GM12865 (cell line): ENCODE measurements around the gene CBARP.
A peak's percentile ranks its signal among the peaks of the same experiment; 100 is the strongest.

ENCODE experiments used
- DNase-seq: peaks from one replicate; pipeline ENCODE4 v3.0.0; 2010; ENCODE audit warnings: low read depth
- H3K4me3 ChIP-seq: 2 replicates; pipeline ENCODE4 v1.5.1; 2011; ENCODE audit warnings: mild to moderate bottlenecking, low read depth, low read length, control low read depth
- TF ChIP-seq, protein P1 (sequence below): IDR thresholded peaks from 2 replicates; pipeline ENCODE4 v1.5.1; 2011; ENCODE audit warnings: low read length, control low read depth, low read depth, inconsistent platforms; ENCODE audit not compliant: insufficient read depth; ENCODE audit errors: missing control alignments

CBARP gene

DNA sequence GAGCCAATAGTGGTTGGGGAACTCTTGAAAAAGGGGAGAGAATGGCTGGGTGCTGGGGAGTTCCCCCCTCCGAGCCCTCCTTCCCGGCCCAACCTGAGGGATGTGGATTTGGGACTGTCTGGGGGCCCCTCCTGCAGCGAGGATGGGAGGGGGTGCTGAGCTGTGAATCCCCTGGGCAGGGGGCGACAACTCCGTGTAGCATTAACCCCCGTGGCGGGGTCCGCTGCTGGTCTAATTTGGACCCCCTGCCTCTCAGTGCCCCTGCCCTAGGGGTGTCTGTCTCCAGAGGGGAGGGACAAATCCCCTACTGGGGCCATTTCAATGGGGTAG lies 20.3 kb upstream of the CBARP start:
- no peak for DNase-seq
- TF ChIP-seq, protein P1, sequence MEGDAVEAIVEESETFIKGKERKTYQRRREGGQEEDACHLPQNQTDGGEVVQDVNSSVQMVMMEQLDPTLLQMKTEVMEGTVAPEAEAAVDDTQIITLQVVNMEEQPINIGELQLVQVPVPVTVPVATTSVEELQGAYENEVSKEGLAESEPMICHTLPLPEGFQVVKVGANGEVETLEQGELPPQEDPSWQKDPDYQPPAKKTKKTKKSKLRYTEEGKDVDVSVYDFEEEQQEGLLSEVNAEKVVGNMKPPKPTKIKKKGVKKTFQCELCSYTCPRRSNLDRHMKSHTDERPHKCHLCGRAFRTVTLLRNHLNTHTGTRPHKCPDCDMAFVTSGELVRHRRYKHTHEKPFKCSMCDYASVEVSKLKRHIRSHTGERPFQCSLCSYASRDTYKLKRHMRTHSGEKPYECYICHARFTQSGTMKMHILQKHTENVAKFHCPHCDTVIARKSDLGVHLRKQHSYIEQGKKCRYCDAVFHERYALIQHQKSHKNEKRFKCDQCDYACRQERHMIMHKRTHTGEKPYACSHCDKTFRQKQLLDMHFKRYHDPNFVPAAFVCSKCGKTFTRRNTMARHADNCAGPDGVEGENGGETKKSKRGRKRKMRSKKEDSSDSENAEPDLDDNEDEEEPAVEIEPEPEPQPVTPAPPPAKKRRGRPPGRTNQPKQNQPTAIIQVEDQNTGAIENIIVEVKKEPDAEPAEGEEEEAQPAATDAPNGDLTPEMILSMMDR: no peak
- peak overlapping the region; percentile 83 for H3K4me3 ChIP-seq

DNA sequence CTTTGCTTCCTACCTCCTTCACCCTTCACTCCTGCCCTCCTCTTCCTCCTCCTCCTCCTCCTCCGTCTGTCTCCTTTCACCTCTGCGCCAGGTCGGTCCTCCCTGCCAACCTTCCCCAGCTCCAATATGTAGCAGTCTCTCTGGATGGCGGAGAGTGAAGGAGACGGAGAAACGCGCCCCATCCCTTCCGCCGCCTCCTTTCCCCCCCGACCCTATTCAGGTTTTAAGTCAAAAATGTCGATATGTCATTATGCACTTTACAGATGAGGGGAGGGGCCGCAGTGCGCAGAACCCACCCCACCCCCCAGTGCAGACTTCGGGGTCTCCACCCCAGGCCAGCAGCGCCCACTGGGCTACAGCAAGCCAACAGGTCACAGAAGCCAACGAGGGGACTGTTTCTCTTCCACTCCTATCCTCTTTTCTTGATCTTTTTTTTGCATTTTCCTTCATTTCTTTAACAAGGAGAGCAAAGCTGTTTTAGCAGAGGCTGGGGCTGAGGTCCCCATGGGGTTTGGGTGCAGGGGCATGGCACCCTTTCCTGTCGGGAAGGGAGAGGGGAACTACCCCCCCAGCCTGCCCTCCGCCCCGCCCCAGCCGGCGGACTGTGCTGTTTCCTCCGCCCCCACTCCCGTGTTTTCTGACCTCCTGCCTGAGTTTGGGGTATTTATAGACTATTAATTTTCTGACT lies 19.8 kb upstream of the CBARP start:
- TF ChIP-seq, protein P1: no peak
- DNase-seq: no peak
- H3K4me3 ChIP-seq: peak overlapping the region; percentile 83

DNA sequence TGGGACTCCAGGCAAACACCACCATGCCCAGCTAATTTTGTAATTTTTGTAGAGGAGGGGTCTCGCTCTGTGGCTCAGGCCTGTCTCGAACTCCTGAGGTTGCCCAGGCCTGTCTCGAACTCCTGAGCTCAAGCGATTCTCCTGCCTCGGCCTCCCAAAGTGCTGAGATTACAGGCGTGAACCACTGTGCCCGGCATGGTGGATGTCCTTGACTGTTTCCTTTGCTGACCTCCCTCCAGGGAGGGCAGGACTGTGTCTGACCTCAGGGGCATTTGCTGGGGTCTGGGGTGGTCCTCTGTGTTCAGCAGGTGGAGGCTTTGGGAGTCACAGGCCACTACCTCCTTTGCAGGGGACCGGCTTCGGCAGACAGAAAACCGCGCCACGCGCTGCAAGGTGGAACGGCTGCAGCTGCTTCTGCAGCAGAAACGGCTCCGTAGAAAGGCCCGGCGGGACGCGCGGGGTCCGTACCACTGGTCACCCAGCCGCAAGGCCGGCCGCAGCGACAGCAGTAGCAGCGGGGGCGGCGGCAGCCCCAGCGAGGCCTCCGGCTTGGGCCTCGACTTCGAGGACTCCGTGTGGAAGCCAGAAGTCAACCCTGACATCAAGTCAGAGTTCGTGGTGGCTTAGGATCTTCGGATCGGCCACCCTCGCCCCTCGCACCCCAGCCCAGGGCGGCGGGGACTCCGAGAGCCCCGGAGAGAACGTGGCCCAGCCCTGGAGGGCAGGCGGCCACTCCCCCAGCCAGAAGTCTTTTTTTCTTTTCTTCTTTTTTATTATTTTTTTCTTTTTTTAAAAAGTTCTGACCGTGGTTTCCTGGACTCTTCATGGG lies 19.1 kb upstream of the CBARP start:
- no peak for DNase-seq
- TF ChIP-seq, protein P1: no peak
- H3K4me3 ChIP-seq: no peak overlapping the region

DNA sequence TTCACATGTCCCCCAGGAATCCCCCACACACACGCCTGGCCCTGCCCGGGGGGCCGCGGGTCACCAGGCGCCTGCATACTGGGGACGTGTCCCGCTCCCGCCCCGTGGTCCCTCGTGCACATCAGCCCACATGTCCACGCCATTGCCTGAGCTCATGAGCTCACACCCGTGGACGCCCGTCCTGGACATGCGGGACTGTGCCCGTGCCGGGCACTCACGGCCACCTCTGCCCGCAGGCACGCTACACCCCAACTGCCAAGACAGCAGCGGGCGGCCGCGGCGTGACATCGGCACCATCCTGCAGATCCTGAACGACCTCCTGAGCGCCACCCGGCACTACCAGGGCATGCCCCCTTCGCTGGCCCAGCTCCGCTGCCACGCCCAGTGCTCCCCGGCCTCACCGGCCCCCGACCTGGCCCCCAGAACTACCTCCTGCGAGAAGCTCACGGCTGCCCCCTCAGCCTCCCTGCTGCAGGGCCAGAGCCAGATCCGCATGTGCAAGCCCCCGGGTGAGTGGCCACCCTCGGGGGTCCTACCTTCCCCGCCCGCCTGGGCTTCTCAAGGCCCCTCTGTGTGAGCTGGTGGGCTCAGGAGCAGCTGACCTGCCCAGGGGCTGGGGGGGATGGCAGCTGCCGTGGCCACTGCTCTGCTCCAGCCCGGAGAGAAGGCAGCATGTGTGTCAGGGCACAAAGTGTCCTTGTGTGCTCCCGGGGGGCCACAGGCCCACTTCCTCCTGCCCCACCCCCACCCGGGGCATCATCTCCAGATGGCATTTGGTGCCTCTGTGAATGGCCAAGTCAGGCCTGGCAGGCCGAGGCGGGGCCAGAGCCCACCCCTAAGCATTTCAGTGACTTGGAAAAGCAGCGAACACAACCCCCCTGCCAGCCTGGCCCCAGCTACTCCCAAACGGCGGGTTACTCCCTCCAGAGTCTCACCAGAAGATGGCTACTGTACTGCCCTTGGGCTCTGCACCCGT lies 17.7 kb upstream of the CBARP start:
- TF ChIP-seq, protein P1: no peak
- no peak for DNase-seq
- no peak overlapping the region for H3K4me3 ChIP-seq

DNA sequence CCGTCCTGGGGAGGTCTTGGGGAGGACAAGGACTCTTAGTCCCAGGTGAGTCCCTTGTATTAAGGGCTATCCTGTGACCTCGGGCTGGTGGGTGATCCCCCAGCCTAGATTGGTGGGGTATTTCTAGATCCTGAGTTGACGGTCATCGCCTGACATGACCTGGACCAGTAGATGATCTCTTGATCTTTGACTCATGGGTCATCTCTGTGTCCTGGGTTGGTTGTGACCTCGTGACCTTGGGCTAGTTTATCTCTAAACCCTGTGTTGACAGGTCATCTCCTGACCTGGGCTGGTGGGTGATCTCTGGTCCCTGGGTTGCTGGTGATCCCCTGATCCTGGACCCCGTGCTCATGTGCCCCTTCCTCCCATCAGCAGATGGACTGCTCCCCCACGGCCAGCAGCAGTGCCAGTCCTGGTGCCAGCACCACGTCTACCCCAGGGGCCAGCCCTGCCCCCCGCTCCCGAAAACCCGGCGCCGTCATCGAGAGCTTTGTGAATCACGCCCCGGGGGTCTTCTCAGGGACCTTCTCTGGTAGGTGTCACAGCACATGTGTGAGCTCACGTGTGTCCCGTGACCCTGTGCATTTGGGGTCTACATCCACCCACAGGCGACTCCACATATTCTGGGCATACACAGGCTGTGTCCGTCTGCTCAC lies 16.9 kb upstream of the CBARP start:
- no peak overlapping the region for H3K4me3 ChIP-seq
- TF ChIP-seq, protein P1: no peak
- no peak for DNase-seq

DNA sequence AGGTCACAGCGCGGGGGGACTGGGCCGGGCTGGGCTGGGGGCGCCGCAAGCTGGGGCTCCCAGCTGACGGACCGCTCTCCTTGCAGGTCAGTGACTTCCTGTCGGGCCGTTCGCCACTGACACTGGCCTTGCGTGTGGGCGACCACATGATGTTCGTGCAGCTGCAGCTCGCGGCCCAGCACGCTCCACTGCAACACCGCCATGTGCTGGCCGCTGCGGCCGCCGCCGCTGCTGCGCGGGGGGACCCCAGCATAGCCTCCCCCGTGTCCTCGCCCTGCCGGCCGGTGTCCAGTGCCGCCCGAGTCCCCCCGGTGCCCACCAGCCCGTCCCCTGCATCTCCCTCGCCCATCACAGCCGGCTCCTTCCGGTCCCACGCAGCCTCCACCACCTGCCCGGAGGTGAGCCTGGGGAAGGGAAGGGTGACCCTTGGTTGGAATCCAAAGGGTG lies 16.3 kb upstream of the CBARP start:
- TF ChIP-seq, protein P1: no peak
- H3K4me3 ChIP-seq: no peak overlapping the region
- no peak for DNase-seq
